CD4-positive, alpha-beta T cell treated with Interleukin-4 for 4 hours (primary cell): Measurements from ENCODE around the gene RUNX2.
A peak's percentile ranks its signal among the peaks of the same experiment; 100 is the strongest.

Source experiments
- DNase-seq: peaks from one replicate; pipeline ENCODE4 v3.0.0-alpha.2; 2020

The RUNX2 gene

GRCh38 chr6:45351667-45352066, 23.5 kb downstream of the RUNX2 start:
- DNase-seq = no peak

GRCh38 chr6:45353654-45354053, 25.5 kb downstream of the RUNX2 start:
- DNase-seq = no peak

- DNase-seq = no peak
These were observed 36.3 kb downstream of the RUNX2 start for GRCh38 chr6:45364466-45364865.

- DNase-seq = no peak
These were observed 36.9 kb downstream of the RUNX2 start for GRCh38 chr6:45365036-45365435.

GRCh38 chr6:45366534-45366933, 38.4 kb downstream of the RUNX2 start:
- no peak for DNase-seq

GRCh38 chr6:45367999-45368398, 39.9 kb downstream of the RUNX2 start:
- no peak for DNase-seq

- no peak for DNase-seq
These were observed 41.7 kb downstream of the RUNX2 start for GRCh38 chr6:45369870-45370269.

- no peak for DNase-seq
These were observed 43.9 kb downstream of the RUNX2 start for GRCh38 chr6:45371924-45372573.

GRCh38 chr6:45375449-45375848, 47.3 kb downstream of the RUNX2 start:
- DNase-seq = no peak

GRCh38 chr6:45376310-45377042, 48.3 kb downstream of the RUNX2 start:
- no peak for DNase-seq

- DNase-seq = no peak
These were observed 49.0 kb downstream of the RUNX2 start for GRCh38 chr6:45377043-45377553.

- peak; percentile 91 for DNase-seq
These were observed 49.6 kb downstream of the RUNX2 start, which contains the start of gene SUPT3H for GRCh38 chr6:45377554-45378333. TSS of gene SUPT3H (minus strand) at chr6:45377934.

GRCh38 chr6:45378334-45378926, 50.3 kb downstream of the RUNX2 start:
- peak; percentile 18 for DNase-seq

GRCh38 chr6:45382391-45382790, 54.3 kb downstream of the RUNX2 start:
- DNase-seq = no peak

- DNase-seq = no peak
These were observed 58.4 kb downstream of the RUNX2 start for GRCh38 chr6:45386501-45386900.

- DNase-seq = no peak
These were observed 59.1 kb downstream of the RUNX2 start for GRCh38 chr6:45387236-45387635.

- no peak for DNase-seq
These were observed 60.2 kb downstream of the RUNX2 start for GRCh38 chr6:45388328-45388727.

- DNase-seq = no peak
These were observed 66.5 kb downstream of the RUNX2 start for GRCh38 chr6:45394586-45395095.

GRCh38 chr6:45398075-45398813, 70.1 kb downstream of the RUNX2 start:
- DNase-seq = peak; percentile 21

- no peak for DNase-seq
These were observed 71.9 kb downstream of the RUNX2 start for GRCh38 chr6:45400021-45400420.

GRCh38 chr6:45411959-45412358, 83.8 kb downstream of the RUNX2 start:
- no peak for DNase-seq

GRCh38 chr6:45415315-45415714, 87.2 kb downstream of the RUNX2 start:
- DNase-seq = no peak
